ENCODE measurements around the gene ADAM15.

Gene ADAM15

DNA sequence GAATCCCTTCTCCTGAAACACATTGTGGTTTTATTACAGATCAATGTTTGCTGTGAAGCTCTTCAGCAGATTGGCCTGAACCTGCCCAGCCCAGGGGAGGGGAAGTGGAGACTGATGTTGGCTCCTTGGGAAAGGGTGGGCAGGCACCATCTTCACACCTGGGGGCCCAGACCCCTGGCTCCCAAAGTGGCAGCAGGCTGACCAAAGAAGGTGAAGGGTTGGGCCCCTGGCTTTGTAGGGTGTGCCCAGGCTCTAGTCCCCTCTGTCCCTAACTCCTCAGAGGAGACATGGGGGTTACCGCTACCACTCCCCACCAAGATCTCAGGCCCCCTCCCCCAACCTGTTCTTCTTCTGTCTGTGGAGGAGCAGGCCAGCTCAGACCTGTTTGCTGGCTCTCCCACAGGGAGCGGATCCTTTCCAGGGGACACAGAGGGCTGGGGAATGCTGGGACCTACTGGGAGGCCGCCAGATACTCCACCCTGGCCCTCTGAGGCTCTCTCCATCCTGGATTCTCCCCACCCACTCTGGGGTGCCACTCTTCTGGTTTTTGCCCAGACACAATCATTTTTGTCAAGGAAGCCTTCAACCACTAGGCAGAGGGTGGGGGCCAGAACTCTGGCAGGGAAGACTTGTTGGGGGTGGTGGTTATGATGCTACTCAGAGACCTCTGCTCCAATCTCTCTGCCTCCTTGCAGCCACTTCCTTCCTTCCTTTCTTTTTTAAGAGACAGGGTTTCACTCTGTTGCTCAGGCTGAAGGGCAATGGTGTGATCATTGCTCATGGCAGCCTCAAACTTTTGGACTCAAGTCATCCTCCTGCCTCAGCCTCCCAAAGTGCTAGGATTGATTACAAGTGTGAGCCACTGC, 22.5 kb downstream of the ADAM15 start:
- no peak for DNase-seq

DNA sequence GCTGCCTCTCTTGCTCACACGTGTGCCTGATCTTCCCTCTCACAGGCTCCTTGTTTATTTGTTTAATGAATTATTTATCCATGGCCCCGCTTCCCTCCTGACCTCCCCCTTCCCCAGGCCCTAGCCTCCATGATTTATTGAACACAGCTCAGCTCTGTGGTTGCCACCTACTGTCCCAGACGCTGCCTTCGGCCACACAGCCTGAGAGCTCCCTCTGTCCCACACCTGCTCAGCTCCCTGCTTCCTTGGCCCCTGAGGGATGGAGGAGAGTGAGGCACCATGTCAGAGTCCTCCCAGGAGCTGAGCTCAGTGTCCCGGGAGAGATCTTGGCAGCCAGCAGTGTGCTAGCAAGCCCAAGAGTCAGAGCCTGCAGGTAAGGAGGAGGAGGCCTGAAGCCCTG, 24.4 kb downstream of the ADAM15 start:
- no peak for DNase-seq

DNA sequence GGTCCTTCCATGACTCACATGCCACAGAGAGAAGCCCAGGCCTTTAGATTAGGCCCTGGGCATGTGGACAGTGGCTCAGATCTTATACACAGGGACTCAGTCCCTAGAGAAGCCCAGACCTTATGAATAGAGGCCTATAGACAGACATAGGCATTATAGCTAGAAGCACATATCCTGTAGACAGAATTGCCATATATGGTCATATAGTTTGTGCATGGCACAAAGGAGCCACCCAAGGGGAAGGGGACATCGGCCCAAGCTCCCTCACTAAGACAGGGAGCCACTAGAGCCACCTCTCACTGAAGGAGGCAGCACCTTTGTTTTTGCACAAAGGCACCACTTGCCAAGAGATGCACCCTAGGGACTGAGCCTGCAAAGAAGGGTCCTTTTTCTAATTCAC, 25.3 kb downstream of the ADAM15 start:
- no peak for DNase-seq

DNA sequence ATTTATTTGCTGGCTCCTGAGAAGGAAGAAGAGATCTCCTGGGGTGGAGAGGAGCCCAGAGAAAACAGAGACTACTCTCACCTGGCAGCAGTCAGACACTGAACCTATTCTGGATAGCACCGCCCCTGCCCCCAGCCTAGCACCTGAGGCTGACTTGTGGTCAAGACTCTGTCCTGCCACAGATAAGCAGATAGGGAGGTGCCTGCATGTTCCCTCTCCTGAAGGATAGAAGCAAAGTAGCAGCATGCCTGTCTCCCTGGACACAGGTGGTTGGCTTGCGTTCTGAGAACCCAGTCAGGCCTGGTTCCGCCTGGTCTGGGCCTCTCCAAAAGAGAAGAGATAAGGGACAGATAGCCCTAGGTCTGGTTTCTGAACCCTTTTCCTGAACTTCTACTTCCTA, 26.2 kb downstream of the ADAM15 start:
- no peak for DNase-seq

DNA sequence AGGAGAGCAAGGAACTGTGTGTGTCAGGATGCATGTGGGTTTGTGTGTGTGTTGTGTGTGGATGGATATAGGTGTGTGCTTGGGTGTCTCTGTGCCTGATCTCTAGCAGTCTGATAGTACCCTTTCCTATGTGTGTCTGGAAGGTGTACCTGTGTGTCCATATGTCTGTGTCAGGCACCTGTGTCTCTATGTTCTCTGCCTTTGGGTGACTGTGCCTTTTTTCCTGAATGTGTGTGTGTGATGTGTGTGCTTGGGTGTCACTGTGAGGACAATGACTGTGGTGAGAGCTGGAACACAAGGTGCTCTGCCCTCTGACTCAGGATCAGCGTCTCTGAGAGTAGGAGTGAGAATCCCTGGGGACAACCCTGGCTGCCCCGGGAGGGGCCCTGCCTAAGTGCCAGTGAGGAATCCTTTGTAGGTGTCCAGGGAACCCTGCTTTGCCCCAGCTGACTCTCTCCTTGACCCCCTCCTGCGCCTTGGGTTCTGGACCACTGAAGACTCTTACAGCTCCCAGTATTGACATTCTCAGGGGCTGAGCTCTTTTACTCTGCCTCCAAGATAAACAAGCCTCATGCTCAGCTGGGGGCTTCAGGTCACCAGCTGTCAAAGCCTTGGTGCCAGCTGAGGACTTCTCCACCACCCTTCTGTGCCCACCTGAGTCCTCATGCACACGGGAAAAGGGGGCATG, 26.8 kb downstream of the ADAM15 start:
- DNase-seq: no peak

DNA sequence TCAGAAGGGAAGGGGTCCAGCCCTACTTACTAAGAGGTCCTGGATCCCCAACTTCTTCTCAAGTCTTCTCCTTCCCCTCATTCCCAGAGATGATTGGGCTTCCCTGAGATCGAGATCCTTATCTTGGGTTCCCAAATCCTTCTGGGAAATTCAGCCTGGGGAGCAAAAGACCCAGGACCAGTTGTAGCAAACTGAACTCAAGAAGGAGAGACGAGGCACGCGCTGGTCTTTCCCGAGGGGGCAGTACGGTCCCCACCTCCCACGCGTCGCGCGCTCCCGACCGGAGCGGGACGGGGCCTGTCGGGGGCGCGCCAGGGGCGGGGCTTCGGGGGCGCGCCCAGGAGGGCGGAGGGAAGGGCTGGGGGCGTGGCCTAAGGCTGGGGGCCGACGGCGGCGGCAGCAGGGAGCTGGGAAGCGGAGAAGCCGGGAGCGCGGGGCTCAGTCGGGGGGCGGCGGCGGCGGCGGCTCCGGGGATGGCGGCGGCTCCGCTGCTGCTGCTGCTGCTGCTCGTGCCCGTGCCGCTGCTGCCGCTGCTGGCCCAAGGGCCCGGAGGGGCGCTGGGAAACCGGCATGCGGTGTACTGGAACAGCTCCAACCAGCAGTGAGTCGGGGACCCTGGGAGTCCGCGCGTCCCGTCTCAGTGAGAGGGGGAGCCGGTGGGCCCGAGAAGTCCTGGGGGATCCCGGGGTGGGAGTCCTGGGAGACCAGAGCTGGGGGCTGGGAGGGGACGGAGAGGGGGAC, 27.5 kb downstream of the ADAM15 start, which contains the start of gene EFNA3:
TSS of gene EFNA3 (plus strand) at position 369 of the 741 bp plus-strand sequence. CDS start at position 474, 105 bp downstream.
- DNase-seq: peak; percentile 56

DNA sequence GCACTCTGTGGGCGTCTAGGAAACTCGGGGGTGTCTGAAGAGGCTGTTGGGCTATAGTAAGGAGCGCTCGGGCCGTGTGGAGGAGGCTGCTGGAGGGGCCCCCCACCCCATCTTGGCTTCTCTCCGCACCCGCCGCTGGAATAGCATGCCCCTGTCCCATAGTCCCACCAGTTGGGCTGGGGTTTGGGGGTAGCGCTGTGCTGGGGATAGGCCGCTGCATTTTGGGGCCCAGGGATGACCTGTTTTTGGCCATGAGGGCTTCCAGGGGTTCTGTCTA, 28.0 kb downstream of the ADAM15 start:
- no peak for DNase-seq

DNA sequence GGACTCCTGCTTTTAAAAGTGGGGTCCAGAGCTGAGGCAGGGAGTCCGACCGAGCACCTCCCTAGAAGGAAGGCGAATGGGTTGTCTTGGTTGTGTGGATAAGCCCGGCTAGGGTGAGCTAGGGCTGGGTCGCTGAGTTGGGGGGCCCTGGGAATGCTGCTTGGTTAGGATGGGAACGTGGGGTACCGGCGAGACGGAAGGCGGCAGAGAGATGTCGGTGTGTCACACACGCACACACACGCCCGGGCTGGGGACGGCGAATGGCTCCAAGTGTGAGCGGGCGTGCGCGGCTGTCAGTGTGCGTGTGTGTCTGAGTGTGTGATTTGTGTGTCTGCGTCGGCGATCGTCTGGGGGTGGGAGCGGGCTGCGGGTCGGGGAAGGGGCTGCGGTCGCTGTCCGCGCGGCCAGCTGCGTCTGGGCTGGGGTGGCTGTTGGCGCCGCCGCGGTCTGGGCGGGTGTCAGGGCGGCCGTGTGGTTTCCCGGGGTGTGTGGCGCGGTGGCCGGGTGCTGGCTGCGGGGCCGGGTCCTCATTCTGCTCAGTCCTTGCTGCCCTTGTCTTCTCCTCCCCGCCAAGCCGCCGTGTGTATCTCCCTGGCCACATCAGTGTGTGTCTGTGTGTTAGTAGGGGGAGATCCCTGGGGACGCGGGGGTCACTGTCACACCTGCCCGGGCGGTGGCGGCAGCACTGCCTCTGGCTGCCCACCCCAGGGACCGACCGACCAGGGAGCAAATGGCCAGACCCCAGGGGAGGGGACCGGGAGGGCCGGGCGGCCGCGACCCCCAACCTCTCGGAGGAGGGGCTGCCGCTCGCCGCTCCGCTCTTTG, 28.6 kb downstream of the ADAM15 start:
- no peak for DNase-seq

DNA sequence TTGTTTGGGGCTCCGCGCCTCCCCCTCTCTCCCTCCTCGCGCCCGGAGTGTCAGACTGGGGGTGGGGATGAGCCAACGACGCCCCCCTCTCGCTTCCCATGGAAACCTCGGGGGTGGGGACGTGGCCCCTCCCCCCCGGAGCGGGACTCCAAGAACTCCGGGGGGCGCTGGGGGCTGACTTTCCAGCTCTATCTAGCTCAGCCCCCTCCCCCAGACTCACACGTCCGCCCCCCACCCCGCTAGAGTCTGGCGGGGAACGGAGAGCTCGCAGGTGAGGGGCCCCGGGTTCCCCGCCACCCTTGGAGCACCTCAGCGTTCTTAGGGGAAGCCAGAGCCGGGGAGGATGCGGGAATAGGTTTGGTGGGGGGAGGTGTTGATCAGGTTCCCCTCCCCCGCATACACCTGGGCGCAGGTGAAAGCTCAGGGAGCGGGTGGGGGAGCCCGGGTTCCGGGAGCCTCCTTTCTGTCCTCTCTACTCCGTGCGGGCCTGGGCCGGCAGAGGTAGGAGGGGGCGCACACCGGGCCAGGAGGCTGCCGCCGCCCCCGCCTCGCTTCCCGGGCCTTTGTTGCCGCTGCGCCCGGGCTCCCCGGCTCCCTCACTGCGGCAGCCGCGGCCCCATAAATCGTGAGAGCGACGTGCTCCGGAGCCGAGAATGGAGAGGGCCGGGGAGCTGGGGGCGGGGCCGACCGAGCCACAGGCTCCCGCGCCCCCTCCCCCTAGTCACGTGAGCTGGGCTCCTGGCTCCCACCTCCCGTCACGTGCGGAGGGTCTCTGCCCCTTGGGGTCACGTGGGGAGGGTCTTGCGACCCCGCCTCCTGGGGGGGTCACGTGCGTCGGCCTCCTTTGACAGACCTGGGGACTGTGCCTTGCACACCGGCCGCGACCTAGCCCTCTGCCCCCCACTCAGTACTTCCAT, 29.5 kb downstream of the ADAM15 start:
- DNase-seq: no peak

DNA sequence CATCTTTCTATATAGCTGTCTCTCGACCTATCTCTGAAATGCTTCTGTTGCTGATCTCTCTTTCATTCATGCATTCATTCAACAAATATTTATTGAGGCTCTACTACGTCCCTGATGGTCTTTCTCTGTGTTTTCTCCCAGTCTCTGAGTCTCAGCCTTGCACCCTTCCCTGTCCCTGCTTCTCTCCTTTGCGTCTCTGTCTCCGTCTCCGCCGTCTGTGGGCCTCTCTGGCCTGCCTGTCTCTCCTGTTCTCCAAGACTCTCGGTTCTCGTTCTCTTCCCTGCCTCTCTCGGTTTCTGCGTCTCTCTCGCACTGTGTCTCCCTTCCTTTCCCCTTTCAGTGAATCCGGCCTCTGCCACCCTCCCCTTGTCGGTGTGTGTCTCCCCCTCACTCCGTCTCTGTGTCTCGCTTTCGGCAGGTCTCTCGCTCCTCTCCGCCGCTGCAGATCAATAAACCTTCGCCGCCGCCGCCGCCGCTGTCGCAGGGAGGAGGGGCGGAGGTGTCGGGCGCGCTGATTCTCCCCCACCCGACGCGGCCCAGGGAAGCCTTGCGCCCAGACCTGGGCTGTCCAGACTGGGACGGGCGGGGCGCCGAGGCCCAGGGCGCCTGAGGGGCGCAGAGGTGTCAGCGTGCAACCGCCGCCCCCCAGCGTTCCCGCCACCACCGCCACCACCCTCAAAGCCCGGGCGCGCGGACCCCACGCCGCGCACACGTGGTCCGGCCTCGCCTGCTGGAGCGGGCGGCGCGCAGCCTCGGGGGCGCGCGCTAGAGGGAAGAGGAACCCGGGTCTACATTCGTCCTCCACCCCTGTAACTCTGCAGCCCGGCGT, 30.6 kb downstream of the ADAM15 start:
- DNase-seq: no peak

DNA sequence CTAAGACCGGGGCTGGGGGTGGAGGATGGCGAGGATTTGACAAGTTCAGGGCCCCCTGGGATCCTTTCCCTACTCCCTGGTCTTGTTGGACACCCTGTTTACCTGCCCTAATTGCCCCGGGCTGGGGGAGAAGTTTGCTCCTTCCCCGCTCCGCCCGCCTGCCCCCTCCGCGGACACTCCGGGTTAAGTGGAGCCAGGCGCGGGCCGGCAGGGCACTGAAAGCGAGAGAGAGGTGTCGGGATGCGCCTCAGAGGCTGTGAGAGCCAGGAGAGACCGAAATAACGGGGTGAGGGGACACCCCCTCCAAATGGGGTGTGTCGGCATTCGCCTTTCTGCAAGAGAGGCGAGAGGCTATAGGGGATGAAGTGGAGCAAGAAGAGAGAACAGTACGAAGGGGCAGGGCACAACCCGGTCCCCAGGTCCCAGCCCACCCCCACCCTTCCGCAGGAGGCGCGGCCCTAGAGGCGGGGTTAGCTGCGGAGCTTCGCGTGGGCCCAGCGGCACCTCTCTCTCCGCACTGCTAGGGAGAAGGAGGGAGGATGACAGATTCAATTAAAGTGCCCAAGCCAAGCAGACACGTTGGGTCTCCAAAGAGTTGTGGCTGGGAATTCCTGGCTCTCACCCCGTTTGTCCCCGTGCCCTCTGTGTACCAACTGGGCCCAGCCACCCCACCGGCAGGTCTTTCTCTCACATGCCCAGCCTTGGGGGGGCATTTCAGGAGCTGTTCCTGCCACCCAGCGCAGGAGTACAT, 31.4 kb downstream of the ADAM15 start:
- DNase-seq: no peak

DNA sequence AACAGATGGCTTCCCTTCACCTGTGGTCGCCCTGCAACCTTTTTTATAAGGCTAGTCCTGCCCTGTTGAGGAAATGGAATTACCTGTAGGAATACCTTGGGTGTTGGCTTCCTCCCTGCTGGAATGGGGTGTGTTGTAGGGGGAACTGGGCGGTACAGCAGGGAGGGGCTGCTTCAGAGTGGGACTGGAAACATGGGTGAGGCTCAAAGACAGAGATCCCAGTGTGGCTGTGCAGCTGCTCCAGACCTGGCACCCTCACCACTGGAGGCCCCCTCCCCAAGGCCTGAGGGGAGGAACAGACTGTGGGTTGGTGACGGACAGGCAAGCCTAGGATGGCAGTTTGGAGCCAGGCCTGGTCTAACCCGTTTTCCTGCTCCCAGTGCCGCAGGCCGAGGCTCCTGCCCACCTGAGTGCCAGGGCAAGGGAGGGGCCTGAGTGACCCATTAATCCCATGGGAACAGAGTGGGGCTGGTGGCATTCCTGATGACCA, 32.0 kb downstream of the ADAM15 start:
- DNase-seq: no peak

DNA sequence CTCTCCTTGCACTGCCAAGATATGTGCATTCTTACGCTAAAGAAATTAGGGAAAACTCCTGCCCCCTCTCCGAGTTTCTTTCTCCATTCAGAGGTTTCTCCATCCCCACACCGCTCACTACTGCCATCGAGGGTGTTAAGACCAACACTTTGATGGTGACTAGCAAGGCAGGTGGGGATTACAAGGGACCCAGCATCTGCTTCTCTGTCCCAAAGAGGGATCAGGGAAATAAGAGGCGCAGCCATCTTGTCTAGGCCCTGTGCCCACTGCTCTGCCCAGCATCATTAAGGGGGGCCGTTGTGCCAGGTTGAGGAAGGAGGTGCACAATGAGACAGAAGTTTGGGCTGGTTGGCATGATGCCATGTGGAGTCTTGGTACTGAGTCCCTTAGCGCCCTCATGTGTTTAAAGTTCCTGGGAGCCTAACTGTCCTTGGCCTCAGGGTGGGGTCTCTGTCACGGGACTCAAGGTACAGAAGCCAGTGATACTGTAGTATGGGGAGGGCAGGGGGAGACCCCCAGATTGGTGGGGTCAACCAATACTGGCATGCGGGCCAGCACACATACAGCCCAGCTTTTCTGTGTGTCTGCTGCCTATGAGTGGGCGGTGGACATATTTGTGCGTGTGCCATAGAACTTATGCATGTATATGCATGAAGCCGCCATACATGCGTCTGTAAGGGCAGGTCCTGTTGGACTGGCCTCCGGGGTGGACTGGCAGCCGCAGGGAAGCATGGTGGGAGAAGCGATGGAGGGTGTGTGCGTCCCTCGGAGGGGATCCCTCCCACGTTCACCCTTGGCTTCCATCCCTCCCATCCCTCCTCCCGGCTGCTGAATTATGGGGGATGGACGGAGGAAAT, 33.0 kb downstream of the ADAM15 start:
- peak; percentile 46 for DNase-seq

DNA sequence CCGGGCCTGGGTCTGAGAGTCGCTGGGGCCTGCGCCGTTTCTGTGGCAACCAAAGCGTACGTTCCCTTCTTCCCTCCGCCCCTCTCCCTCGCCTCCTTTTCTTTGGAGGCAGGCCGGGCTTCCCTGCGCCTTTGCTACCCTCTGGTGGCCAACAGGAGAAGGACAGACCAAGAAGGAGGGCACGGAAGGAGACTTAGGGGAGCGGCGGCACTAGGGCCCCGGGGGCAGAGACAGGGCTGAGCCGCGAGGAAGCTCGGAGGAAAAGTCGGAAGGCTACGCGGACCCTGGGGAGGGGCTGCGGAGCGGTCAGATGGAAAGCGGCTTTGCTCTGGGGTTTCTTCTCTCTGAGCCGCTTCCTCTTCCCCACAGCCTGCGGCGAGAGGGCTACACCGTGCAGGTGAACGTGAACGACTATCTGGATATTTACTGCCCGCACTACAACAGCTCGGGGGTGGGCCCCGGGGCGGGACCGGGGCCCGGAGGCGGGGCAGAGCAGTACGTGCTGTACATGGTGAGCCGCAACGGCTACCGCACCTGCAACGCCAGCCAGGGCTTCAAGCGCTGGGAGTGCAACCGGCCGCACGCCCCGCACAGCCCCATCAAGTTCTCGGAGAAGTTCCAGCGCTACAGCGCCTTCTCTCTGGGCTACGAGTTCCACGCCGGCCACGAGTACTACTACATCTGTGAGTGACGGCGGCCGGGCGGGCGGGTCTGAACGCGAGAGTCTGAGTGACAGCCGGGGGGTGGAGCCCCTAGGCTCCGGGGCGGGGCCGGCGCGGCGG, 33.8 kb downstream of the ADAM15 start:
- peak; percentile 91 for DNase-seq

DNA sequence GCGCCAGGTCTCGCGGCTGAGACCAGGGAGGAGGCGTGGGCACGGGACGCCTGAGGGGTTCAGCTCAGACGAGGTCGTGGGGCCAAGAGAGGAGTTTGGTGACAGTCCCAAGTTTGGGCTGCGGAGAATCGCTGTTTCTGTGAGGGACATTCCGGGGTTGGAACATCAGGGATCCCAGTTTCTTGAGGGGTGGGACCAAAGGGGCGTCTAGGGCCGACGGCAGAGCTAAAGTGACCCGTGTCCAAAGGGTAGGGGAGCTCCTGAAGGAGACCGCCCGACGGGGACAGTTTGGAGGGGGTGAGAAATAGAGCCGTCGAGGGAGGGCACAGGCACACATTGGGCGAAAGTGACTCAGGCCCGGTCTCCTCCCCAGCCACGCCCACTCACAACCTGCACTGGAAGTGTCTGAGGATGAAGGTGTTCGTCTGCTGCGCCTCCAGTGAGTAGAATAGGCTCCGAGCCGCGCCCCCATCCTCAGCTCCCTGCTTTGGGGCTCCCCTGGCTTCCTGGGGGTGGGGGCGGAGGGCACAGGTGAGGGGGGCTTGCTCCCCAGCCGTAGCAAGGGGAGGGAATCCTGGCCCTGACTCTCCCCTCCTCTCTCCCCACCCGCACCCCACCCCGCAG, 34.5 kb downstream of the ADAM15 start:
- DNase-seq: peak; percentile 85

DNA sequence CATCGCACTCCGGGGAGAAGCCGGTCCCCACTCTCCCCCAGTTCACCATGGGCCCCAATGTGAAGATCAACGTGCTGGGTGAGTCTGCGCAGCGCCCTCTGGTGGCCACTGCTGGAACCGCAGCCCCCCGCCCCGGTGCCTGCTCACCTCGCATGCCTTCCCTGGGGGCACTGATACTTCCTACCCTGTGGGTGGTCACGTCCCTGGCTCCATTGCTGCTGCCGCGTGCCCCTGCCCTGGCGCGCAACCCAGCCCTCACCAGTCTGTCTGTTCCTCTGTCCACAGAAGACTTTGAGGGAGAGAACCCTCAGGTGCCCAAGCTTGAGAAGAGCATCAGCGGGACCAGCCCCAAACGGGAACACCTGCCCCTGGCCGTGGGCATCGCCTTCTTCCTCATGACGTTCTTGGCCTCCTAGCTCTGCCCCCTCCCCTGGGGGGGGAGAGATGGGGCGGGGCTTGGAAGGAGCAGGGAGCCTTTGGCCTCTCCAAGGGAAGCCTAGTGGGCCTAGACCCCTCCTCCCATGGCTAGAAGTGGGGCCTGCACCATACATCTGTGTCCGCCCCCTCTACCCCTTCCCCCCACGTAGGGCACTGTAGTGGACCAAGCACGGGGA, 35.1 kb downstream of the ADAM15 start:
- peak; percentile 82 for DNase-seq
